GM12892 (cell line): ENCODE results near the gene TRPM2.
A peak's percentile ranks its signal among the peaks of the same experiment; 100 is the strongest.

Experiments
- POLR2A ChIP-seq: IDR thresholded peaks from 2 replicates; pipeline ENCODE4 v1.6.1; 2011; ENCODE audit warnings: low read depth, low read length, control low read depth
- POLR2AphosphoS5 ChIP-seq: IDR thresholded peaks from 2 replicates; pipeline ENCODE4 v1.6.1; 2011; ENCODE audit warnings: low read depth, low read length, control low read depth

GRCh38 chr21:44328242-44328895 lies 25.1 kb upstream of the TRPM2 start:
- no peak; the same call in 1 of the 2 replicates for TF ChIP-seq POLR2AphosphoS5
- peak; percentile 47; the same call in 1 of the 2 replicates for TF ChIP-seq POLR2A
